Heart left ventricle (tissue), 13 donors: Measurements from ENCODE around the gene HMGN1.

Source experiments
- CTCF ChIP-seq, 12 donors: fragments of 200-600 bp; sonication (generic) in 4 of 12; IDR thresholded peaks; one replicate each; pipeline versions ENCODE4 v1.5.0 to v1.8.0; 2018 to 2022; ENCODE audit warnings: antibody characterized with exemption in 12 of 12, mild to moderate bottlenecking in 5 of 12
- POLR2A ChIP-seq, 2 donors: fragments of 450-650 bp; IDR thresholded peaks; one replicate each; pipeline ENCODE4 v1.6.1; 2017; ENCODE audit warnings: antibody characterized with exemption in 2 of 2, mild to moderate bottlenecking in 2 of 2, moderate library complexity in 2 of 2
- donor health status: ischemic (EF 13 %, LVEDD 7.1; RV severe dilation, severe dysfunction).
- donor health status: DM: no; HTN: yes; CAD: no.
- donor health status: DM: no; HTN: no; CAD: no.
- donor health status: ischemic (EF 25% LVEDD 6.9; RV normal size, moderate dysfunction).
- donor health status: ischemic (EF 25% LVEDD 5.7; RV mildly dilated, moderate dysfunction).
- donor health status: ischemic (EF 35%, LVEDD 5.7; RV mildly dilated, moderate dysfunction).
- donor health status: nonischemic (EF 11% LVEDD 7.7; RV severe dilation, severe dysfunction).
- donor health status: DM: yes; HTN: yes; CAD: no.
- donor health status: PGD.
- donor health status: ischemic (EF 29% LVEDD 5.4; RV normal size, mild dysfunction).
- donor health status: nonischemic (EF 23%, LVEDD 6.1; RV moderate dilation, normal function).

GRCh38 chr21:39313571-39314142 lies 35.2 kb downstream of the HMGN1 start, which contains the start of gene BRWD1:
- TF ChIP-seq CTCF (IDR thresholded peaks at IDR 0.05) (peak; percentile 25 to 70 (median 47)), POLR2A (IDR thresholded peaks at IDR 0.05) (peak in 1 of 2 donors; percentile 51)
